ENCODE measurements around the gene DOP1B.

Gene DOP1B

DNA sequence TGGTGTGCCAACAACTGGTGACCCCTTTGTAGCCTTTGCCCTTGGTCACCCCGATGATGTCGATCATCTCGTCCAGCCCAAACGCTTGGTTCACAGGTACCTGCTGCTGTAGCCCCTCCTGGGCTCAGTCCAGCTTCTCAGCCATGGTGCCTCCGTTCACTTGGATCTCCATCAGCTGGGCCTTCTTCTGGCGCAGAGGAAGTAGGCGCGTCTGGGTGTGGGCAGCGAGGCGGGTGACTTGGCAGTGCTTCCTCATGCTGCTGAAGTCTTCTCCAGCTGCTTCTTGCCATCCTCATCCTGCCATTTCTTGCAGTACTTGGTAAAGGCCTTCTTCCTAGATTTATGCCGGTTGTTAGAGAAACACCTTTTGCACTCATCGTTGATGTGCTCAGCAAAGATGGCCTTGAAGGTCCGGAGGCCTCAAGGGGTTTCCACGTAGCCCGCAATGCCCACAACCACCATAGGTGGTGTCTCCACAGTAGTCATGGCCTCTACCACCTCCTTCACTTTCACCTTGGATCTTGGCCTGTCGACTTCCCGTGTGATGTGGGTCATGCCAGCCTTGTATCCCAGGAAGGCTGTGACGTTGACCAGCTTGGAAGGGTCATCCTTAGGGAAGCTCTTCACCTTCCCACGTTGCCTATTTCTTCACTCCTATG lies 13.0 kb downstream of the DOP1B start:
- TF ChIP-seq, protein P1, sequence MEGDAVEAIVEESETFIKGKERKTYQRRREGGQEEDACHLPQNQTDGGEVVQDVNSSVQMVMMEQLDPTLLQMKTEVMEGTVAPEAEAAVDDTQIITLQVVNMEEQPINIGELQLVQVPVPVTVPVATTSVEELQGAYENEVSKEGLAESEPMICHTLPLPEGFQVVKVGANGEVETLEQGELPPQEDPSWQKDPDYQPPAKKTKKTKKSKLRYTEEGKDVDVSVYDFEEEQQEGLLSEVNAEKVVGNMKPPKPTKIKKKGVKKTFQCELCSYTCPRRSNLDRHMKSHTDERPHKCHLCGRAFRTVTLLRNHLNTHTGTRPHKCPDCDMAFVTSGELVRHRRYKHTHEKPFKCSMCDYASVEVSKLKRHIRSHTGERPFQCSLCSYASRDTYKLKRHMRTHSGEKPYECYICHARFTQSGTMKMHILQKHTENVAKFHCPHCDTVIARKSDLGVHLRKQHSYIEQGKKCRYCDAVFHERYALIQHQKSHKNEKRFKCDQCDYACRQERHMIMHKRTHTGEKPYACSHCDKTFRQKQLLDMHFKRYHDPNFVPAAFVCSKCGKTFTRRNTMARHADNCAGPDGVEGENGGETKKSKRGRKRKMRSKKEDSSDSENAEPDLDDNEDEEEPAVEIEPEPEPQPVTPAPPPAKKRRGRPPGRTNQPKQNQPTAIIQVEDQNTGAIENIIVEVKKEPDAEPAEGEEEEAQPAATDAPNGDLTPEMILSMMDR (IDR thresholded peaks at IDR 0.05; ENCODE audit: low read depth, low read length), result no peak
- DNase-seq (ENCODE audit: extremely low read depth, low read depth), result no peak

DNA sequence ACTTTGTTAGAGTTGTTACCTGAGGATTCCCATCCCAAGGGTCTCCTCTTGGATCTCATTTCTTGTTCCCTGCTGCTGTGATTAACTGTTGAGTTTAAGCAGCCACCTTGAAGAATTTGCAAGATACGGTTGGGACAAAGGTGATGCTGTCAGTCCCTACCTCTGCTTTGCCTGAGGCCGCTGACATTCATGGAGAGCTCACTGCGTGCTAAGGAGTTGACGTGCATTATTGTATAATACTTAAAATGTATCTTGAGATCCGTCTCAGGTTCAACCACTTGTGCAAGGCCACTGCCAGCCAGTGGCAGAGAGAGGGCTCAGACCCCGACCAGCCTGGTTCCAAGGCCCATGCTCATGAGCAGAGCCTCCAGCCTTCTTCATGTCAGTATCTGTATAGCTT lies 14.2 kb downstream of the DOP1B start:
- TF ChIP-seq, protein P1 (IDR thresholded peaks at IDR 0.05; ENCODE audit: low read depth, low read length), result no peak
- no peak for DNase-seq (ENCODE audit: extremely low read depth, low read depth)

DNA sequence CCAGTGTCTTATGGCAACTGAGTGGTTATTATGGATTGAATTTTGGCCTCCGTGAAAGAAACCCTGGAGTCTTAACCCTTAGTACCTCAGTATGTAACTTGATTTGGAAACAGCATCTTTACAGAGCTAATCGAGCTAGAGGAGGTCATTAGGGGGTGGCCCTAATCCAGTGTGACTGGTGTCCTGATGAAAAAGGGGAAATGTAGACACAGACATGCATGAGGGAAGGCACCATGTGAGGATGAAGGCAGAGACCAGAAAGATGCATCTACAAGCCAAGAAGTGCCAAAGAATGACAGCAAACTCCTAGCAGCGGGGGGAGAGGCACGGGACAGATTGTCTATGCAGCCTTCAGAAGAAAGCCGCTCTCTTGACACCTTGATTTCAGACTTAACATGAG lies 14.7 kb downstream of the DOP1B start:
- TF ChIP-seq, protein P1 (IDR thresholded peaks at IDR 0.05; ENCODE audit: low read depth, low read length), result no peak

DNA sequence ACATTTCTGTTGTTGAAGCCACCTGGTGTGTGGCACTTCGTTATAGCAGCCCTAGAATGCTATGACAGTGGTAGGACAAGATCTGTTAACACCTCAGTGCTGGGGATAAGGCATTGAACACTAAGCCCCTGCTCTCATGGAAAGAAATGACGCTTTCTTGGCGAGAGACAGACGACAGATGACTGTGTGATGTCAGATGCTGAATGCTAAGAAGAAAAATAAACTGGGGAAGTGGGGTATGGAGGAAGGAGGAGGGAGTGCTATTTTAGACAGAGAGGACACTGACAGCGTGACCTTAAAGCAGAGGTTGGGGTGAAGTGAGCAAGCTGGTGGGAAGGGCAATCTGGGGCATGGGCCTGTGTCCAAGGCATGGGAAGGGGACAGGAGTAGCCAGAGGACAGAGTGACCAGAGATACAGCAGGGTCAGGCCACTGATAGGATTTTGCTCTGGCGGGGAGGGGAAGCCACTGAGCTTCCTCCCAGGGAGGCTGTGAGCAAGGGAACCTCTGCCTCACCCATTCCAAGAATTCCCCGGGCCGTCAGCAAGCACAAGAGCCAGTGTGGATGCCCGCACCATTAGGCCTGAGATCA lies 15.2 kb downstream of the DOP1B start:
- no peak for DNase-seq (ENCODE audit: extremely low read depth, low read depth)
- TF ChIP-seq, protein P1 (IDR thresholded peaks at IDR 0.05; ENCODE audit: low read depth, low read length), result no peak

More for the DNA sequence above, 14.7 kb downstream of the DOP1B start:
- DNase-seq (ENCODE audit: extremely low read depth, low read depth), result no peak

DNA sequence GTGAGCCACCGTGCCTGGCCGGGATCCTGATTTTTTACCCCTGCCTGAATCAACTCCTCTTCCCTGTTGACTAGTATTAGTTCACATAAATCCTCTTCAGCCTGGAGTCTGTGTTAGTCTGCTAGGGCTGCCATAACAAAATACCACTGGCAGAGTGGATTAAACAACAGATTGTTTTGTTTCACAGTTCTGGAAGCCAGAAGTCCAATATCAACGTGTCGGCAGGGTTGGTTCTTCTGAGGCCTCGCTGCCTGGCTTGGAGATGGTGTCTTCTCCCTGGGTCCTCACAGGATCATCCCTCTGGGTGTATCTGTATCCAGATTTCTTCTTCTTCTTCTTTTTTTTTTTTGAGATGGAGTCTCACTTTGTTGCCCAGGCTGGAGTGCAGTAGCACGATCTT lies 18.2 kb downstream of the DOP1B start:
- DNase-seq (ENCODE audit: extremely low read depth, low read depth), result no peak
- TF ChIP-seq, protein P1 (IDR thresholded peaks at IDR 0.05; ENCODE audit: low read depth, low read length), result no peak

DNA sequence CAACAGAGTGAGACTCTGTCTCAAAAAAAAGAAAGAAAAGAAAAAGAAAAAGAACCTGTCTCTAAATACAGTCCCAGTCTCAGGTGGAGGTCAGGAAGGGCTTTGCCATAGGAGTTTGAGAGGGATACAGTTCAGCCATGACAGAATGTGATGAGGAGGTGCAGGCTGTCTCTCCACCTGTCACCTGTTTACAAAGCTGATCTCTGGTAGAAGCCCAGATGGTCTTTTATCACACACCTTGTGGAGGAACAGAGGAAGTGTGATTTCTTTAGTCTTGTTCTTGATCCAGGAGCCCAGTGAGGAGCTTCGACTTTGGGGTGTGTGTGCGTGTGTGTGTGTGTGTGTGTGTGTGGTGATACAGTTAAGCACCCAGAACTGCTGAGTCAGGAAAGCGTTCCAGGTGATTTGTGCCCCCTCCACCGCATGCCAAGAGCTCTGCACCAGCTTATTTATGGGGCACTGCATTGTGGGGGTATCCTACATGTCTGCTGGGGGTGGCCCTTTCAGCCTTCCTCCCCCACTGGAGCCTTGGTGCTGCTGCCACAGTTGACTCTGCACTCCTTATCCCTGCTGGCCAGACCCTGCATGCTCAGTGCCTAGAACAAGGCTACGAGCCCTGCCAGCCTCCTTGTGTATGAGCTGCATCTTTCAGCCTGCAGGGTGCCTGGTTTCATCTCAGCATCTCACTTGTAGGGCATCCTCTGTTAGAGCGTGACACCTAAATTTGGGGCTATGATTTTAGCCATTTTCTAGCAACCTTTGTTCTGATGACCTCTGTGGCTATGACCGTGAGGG lies 19.3 kb downstream of the DOP1B start:
- no peak for DNase-seq (ENCODE audit: extremely low read depth, low read depth)
- TF ChIP-seq, protein P1 (IDR thresholded peaks at IDR 0.05; ENCODE audit: low read depth, low read length), result no peak

DNA sequence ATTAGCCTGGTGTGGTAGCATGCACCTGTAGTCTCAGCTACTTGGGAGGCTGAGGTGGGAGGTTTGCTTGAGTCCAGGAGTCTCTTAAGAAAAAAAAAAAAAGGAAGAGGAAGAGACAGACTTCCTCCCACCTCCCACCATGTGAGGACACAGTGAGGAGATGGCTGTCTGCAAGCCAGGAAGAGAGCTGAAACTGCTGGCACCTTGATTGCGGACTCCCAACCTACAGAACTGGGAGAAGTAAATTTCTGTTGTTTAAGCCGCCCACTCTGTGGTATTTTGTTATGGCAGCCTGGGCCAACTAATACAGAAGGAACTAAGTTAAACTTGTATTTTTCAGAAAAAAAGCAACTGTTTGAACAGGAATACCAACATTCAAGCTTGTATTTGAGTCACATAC lies 21.7 kb downstream of the DOP1B start:
- TF ChIP-seq, protein P1 (IDR thresholded peaks at IDR 0.05; ENCODE audit: low read depth, low read length), result no peak
- DNase-seq (ENCODE audit: extremely low read depth, low read depth), result no peak
